Measurements from ENCODE around the gene WWC1.

- TF ChIP-seq CTCF (IDR thresholded peaks at IDR 0.05 in 2 of 3, conservative IDR thresholded peaks at IDR 0.05 in 1 of 3; ENCODE audit: insufficient read depth in 2 of 3, low read depth in 1 of 3, low read length in 3 of 3) (no peak), POLR2AphosphoS5 (IDR thresholded peaks at IDR 0.05; ENCODE audit: control insufficient read depth, insufficient read depth, low read depth, low read length) (no peak), SLC30A9 (CRISPR knock-in tag; IDR thresholded peaks at IDR 0.05) (no peak)
These were observed 109.2 kb downstream of the WWC1 start for GRCh38 chr5:168400429-168401220.

Data from K562 (cell line).